ENCODE data around the gene PEX5L. TPM values are rescaled to one million over a fixed set of nuclear protein-coding genes. Genes with fewer than 3 reads are reported as not detected.

Gene PEX5L
- total RNA-seq, 1 experiment from 2014 or later, result not detected

DNA sequence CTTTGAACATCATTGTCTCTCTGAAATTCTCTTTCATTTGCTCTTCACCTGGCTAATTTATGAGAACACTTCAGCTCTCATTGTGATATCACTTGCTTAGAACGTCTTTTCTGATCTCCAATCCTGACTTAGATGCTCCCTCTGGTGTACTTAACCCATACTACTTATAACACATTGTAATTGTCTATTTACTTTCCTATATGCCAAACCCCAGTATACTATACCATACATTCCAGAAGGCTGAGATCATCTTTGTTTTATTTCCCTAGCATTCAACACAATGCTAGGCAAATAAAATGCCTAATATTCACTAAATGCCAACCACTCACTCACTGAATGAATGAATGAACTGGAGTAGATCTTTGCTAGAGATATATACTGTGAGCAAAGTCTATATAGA lies 27.0 kb upstream of the PEX5L start:
- Histone ChIP-seq H3K9ac (ENCODE audit: low read length) (no peak overlapping the region), H3K4me1 (ENCODE audit: control insufficient read depth in 1 of 2, insufficient read depth in 2 of 2, low read length in 2 of 2) (no peaks in the 10 kb centered on the region), H3K27ac (ENCODE audit: low read depth, low read length) (no peak overlapping the region), H3K27me3 (ENCODE audit: insufficient read depth, low read length) (peaks cover 22% of the 10 kb centered on the region), H3K9me3 (ENCODE audit: control insufficient read depth in 1 of 2, insufficient read depth in 1 of 2, low read depth in 1 of 2, low read length in 2 of 2) (no peaks in the 10 kb centered on the region), H3K4me2 (ENCODE audit: low read length) (no peak overlapping the region), H3K79me2 (ENCODE audit: insufficient read depth, low read length) (no peaks in the 10 kb centered on the region), H3K9me2 (ENCODE audit: insufficient read depth) (no peaks in the 10 kb centered on the region), H4K20me1 (ENCODE audit: insufficient read depth) (no peaks in the 10 kb centered on the region), H3K36me3 (ENCODE audit: control insufficient read depth in 1 of 2, insufficient read depth in 2 of 2, low read length in 2 of 2) (no peaks in the 10 kb centered on the region), H3K4me3 (replicated peaks in 1 of 2; ENCODE audit: low read depth in 1 of 2, low read length in 2 of 2) (no peak overlapping the region), H2AFZ (ENCODE audit: low read depth, low read length, poor library complexity, severe bottlenecking) (no peak overlapping the region)
- ChIA-PET RAD21 (ENCODE audit: low non-redundant PET in 1 of 2, low total read pairs in 2 of 2, uncharacterized antibody in 2 of 2, unreplicated experiment in 2 of 2) (no interaction called here), CTCF (no interaction called here), POLR2A (no interaction called here)
- DNase-seq (ENCODE audit: low read depth, low spot score), result no peak
- no TSS peak for BruUV-seq (replicated peaks)
- no peak for TF ChIP-seq SP1 (IDR thresholded peaks at IDR 0.05; ENCODE audit: low read depth)
- TF ChIP-seq, protein P1, sequence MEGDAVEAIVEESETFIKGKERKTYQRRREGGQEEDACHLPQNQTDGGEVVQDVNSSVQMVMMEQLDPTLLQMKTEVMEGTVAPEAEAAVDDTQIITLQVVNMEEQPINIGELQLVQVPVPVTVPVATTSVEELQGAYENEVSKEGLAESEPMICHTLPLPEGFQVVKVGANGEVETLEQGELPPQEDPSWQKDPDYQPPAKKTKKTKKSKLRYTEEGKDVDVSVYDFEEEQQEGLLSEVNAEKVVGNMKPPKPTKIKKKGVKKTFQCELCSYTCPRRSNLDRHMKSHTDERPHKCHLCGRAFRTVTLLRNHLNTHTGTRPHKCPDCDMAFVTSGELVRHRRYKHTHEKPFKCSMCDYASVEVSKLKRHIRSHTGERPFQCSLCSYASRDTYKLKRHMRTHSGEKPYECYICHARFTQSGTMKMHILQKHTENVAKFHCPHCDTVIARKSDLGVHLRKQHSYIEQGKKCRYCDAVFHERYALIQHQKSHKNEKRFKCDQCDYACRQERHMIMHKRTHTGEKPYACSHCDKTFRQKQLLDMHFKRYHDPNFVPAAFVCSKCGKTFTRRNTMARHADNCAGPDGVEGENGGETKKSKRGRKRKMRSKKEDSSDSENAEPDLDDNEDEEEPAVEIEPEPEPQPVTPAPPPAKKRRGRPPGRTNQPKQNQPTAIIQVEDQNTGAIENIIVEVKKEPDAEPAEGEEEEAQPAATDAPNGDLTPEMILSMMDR (IDR thresholded peaks at IDR 0.05 in 2 of 3, conservative IDR thresholded peaks at IDR 0.05 in 1 of 3; ENCODE audit: borderline replicate concordance in 1 of 3, insufficient read depth in 1 of 3, low read depth in 2 of 3, low read length in 2 of 3), result no peak
- TF ChIP-seq RAD21 (IDR thresholded peaks at IDR 0.05; ENCODE audit: low read depth), result no peak
- no peak for TF ChIP-seq TCF7L2 (IDR thresholded peaks at IDR 0.05; ENCODE audit: borderline replicate concordance, extremely low read depth, insufficient read depth, insufficient read length)
- no peak for TF ChIP-seq EZH2phosphoT487 (IDR thresholded peaks at IDR 0.05; ENCODE audit: borderline replicate concordance)
- no peak for TF ChIP-seq SIN3A (IDR thresholded peaks at IDR 0.05; ENCODE audit: low read depth)
- no peak for TF ChIP-seq ELF1 (IDR thresholded peaks at IDR 0.05; ENCODE audit: borderline replicate concordance, low read depth)
- TF ChIP-seq, protein P2, sequence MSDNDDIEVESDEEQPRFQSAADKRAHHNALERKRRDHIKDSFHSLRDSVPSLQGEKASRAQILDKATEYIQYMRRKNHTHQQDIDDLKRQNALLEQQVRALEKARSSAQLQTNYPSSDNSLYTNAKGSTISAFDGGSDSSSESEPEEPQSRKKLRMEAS (IDR thresholded peaks at IDR 0.05), result no peak
- no peak for TF ChIP-seq ZNF274 (IDR thresholded peaks at IDR 0.05; ENCODE audit: low read depth, low read length)
- TF ChIP-seq, protein P3, sequence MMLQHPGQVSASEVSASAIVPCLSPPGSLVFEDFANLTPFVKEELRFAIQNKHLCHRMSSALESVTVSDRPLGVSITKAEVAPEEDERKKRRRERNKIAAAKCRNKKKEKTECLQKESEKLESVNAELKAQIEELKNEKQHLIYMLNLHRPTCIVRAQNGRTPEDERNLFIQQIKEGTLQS (IDR thresholded peaks at IDR 0.05), result no peak
- no peak for ATAC-seq
- intact Hi-C loops (cut with micrococcal nuclease), result no loop called here

All from HCT116 (cell line).